ENCODE results near the gene PRDM16.

Gene PRDM16

GRCh38 chr1:3251099-3251806, 182.2 kb downstream of the PRDM16 start:
- DNase-seq (ENCODE audit: low read depth), result no peak
- no peak for TF ChIP-seq MAX (IDR thresholded peaks at IDR 0.05; ENCODE audit: low read depth, low read length)
- TF ChIP-seq POLR2A (IDR thresholded peaks at IDR 0.05; ENCODE audit: extremely low read depth, insufficient read length), result no peak
- no peak for TF ChIP-seq CTCF (IDR thresholded peaks at IDR 0.05; ENCODE audit: low read depth, low read length)
- TF ChIP-seq MYC (IDR thresholded peaks at IDR 0.05; ENCODE audit: low read depth, low read length), result no peak
- H3K4me3 ChIP-seq (ENCODE audit: low read depth, low read length), result no peak overlapping the region

DNA sequence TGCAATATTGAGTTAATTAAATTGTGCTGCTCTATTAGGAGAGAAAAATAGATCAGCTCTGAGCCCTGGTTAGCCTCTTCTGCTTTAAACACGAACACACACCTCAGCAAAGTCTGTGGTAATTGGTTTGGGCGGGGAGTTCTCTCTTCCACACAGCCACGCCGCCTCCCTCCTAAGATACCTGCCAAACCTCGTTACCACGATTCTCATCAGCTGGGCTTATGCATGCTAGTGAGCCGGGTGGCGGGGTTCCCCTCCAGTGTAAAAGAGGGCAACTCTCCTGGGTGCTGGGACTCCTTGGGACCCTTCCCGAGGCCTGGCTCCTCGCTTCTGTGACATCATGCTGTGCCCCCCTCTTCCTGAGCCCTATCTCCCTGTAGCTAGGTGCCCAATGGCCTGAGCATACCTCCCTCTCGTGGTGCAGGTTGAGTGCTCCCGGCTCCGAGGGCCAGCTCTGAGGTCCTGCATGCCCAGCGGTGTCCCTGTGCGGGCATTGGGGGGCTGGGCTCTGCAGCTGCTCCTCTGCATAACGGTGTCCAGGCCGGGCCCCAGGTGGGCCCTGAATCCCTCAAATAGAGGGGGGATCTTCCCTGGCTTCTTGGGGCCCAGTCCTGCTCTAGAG, 182.9 kb downstream of the PRDM16 start:
- DNase-seq (ENCODE audit: low read depth), result no peak
- no peak overlapping the region for H3K4me3 ChIP-seq (ENCODE audit: low read depth, low read length)
- no peak for TF ChIP-seq POLR2A (IDR thresholded peaks at IDR 0.05; ENCODE audit: extremely low read depth, insufficient read length)
- no peak for TF ChIP-seq MAX (IDR thresholded peaks at IDR 0.05; ENCODE audit: low read depth, low read length)
- TF ChIP-seq MYC (IDR thresholded peaks at IDR 0.05; ENCODE audit: low read depth, low read length), result no peak
- no peak for TF ChIP-seq CTCF (IDR thresholded peaks at IDR 0.05; ENCODE audit: low read depth, low read length)

DNA sequence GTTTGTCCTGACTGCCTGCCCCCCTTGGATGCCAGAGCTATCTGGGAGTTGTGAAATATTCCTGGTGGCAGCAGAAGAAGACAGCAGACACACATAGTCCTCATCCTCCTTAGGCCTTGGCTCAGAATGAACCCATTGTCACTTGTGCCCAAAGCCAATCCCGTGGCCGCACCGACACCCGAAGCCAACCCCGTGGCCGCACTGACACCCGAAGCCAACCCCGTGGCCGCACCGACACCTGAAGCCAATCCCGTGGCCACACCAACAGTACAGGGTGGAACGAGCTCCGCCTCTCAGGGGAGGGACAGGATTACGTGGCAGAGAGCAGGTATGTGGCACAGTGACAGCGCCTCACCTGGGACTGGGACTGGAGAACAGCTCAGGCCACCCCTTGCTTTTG, 186.7 kb downstream of the PRDM16 start:
- DNase-seq (ENCODE audit: low read depth), result no peak

DNA sequence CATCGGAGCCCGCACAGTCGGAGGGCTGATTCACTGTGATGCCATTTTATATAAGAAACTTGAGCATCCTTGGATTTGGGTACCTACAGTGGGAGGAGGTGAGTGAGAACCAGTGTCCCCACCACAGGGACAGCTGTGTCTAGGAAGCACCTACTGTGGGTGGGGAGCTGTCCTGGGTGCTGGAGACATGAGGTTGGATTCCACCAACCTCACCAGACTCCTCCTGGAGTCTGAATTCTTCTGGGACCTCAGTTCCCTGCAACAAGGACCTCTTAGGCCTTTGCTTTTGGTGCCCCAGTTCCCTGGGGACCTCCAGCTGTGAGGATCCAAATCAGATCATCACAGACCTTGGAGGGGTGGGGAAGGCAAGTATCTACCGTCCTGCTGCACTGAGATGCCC, 188.8 kb downstream of the PRDM16 start:
- TF ChIP-seq CTCF (IDR thresholded peaks at IDR 0.05; ENCODE audit: low read depth, low read length), result no peak
- no peak for TF ChIP-seq MYC (IDR thresholded peaks at IDR 0.05; ENCODE audit: low read depth, low read length)
- no peak for TF ChIP-seq POLR2A (IDR thresholded peaks at IDR 0.05; ENCODE audit: extremely low read depth, insufficient read length)
- no peak for TF ChIP-seq MAX (IDR thresholded peaks at IDR 0.05; ENCODE audit: low read depth, low read length)
- no peak for DNase-seq (ENCODE audit: low read depth)
- no peak overlapping the region for H3K4me3 ChIP-seq (ENCODE audit: low read depth, low read length)

More for the DNA sequence above, 186.7 kb downstream of the PRDM16 start:
- TF ChIP-seq CTCF (IDR thresholded peaks at IDR 0.05; ENCODE audit: low read depth, low read length) (no peak), MYC (IDR thresholded peaks at IDR 0.05; ENCODE audit: low read depth, low read length) (no peak)
- no peak overlapping the region for H3K4me3 ChIP-seq (ENCODE audit: low read depth, low read length)

- DNase-seq (ENCODE audit: low read depth), result no peak
- H3K4me3 ChIP-seq (ENCODE audit: low read depth, low read length), result no peak overlapping the region
- TF ChIP-seq CTCF (IDR thresholded peaks at IDR 0.05; ENCODE audit: low read depth, low read length) (no peak), MAX (IDR thresholded peaks at IDR 0.05; ENCODE audit: low read depth, low read length) (no peak), POLR2A (IDR thresholded peaks at IDR 0.05; ENCODE audit: extremely low read depth, insufficient read length) (no peak)
These were observed 189.5 kb downstream of the PRDM16 start for GRCh38 chr1:3258386-3259003.
